GM21737 (cell line): ENCODE results near the gene MTHFD2L.
"Not testable (repeated sequence)": the region's sequence is repeated elsewhere in the genome, so short reads cannot be mapped to it uniquely, and the experiment has no call there.

Experiments
- ATAC-seq: cut with Tn5 transposase; IDR thresholded peaks from one replicate; pipeline ENCODE4 v1.9.1; 2021; ENCODE audit warnings: mild to moderate bottlenecking, moderate library complexity; ENCODE audit not compliant: unreplicated experiment

MTHFD2L gene

GRCh38 chr4:74132188-74132587 is 25.7 kb upstream of the MTHFD2L start:
- ATAC-seq, result not testable (repeated sequence)

GRCh38 chr4:74132944-74133343 is 25.0 kb upstream of the MTHFD2L start:
- ATAC-seq, result no peak

GRCh38 chr4:74133786-74134499 is 24.0 kb upstream of the MTHFD2L start:
- ATAC-seq, result no peak

GRCh38 chr4:74134500-74134852 is 23.4 kb upstream of the MTHFD2L start:
- no peak for ATAC-seq

- no peak for ATAC-seq
Measured at GRCh38 chr4:74146581-74147129, 11.3 kb upstream of the MTHFD2L start.

GRCh38 chr4:74148205-74148604 is 9.7 kb upstream of the MTHFD2L start:
- ATAC-seq, result no peak

- no peak for ATAC-seq
Measured at GRCh38 chr4:74152836-74153235, 5.1 kb upstream of the MTHFD2L start.

GRCh38 chr4:74156521-74156920 is 1.4 kb upstream of the MTHFD2L start:
- ATAC-seq, result no peak

- ATAC-seq, result no peak
Measured at GRCh38 chr4:74157154-74157553, 764 bp upstream of the MTHFD2L start.

- no peak for ATAC-seq
Measured at GRCh38 chr4:74158466-74159142, 686 bp downstream of the MTHFD2L start.

- no peak for ATAC-seq
Measured at GRCh38 chr4:74159143-74159709, 1.3 kb downstream of the MTHFD2L start.

- no peak for ATAC-seq
Measured at GRCh38 chr4:74161666-74162450, 3.9 kb downstream of the MTHFD2L start.

GRCh38 chr4:74166135-74166534 is 8.2 kb downstream of the MTHFD2L start:
- no peak for ATAC-seq

- no peak for ATAC-seq
Measured at GRCh38 chr4:74166818-74167217, 8.9 kb downstream of the MTHFD2L start.

- no peak for ATAC-seq
Measured at GRCh38 chr4:74167585-74167984, 9.7 kb downstream of the MTHFD2L start.

GRCh38 chr4:74168841-74169240 is 10.9 kb downstream of the MTHFD2L start:
- no peak for ATAC-seq

GRCh38 chr4:74173321-74173720 is 15.4 kb downstream of the MTHFD2L start:
- ATAC-seq, result no peak

- ATAC-seq, result no peak
Measured at GRCh38 chr4:74174421-74174820, 16.5 kb downstream of the MTHFD2L start.

GRCh38 chr4:74174941-74175340 is 17.0 kb downstream of the MTHFD2L start:
- ATAC-seq, result no peak

GRCh38 chr4:74175379-74175778 is 17.5 kb downstream of the MTHFD2L start:
- ATAC-seq, result no peak

- ATAC-seq, result no peak
Measured at GRCh38 chr4:74178798-74179197, 20.9 kb downstream of the MTHFD2L start.
